ENCODE results near the gene DGKH. TPM values are rescaled to one million over a fixed set of nuclear protein-coding genes. Genes with fewer than 3 reads are reported as not detected.

The DGKH gene
- total and polyA plus RNA-seq, 9 donors, result 2.1 to 14.1 (median 9.3) TPM

DNA sequence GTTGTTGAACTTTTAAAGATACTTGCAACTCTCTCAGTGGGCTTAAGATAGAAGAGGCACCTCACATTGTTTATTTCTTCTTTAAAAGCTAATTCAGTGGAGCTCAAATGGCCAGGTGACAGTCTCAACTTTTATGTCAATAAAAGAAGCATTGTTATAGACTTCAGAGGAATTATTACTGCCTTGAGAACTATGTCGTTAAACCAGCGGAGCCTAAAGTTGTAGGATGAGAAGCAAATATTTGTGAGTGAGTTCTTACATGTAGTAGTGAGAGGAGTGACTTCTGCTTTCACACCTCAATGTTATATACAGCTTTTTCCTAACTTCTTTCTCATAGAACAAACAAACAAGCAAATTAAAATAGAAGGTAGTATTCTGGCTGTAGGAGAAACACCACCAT is 31.2 kb upstream of the DGKH start:
- no peaks in the 10 kb centered on the region for H3K36me3 ChIP-seq
- intact Hi-C loops (cut with DNase I), result no loop called here
- 58 to 63% (median 62%) methylated on average over 2 of the region's 2 CpGs for WGBS, 3 donors
- TF ChIP-seq EP300 (IDR thresholded peaks at IDR 0.05) (no peak), POLR2A (IDR thresholded peaks at IDR 0.05) (no peak)
- TF ChIP-seq, protein P1, sequence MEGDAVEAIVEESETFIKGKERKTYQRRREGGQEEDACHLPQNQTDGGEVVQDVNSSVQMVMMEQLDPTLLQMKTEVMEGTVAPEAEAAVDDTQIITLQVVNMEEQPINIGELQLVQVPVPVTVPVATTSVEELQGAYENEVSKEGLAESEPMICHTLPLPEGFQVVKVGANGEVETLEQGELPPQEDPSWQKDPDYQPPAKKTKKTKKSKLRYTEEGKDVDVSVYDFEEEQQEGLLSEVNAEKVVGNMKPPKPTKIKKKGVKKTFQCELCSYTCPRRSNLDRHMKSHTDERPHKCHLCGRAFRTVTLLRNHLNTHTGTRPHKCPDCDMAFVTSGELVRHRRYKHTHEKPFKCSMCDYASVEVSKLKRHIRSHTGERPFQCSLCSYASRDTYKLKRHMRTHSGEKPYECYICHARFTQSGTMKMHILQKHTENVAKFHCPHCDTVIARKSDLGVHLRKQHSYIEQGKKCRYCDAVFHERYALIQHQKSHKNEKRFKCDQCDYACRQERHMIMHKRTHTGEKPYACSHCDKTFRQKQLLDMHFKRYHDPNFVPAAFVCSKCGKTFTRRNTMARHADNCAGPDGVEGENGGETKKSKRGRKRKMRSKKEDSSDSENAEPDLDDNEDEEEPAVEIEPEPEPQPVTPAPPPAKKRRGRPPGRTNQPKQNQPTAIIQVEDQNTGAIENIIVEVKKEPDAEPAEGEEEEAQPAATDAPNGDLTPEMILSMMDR (IDR thresholded peaks at IDR 0.05), result no peak
- no peaks in the 10 kb centered on the region for H3K27me3 ChIP-seq
- no peaks in the 10 kb centered on the region for H3K9me3 ChIP-seq
- no peak overlapping the region for H3K27ac ChIP-seq
- H3K4me3 ChIP-seq, result no peak overlapping the region
- no peaks in the 10 kb centered on the region for H3K4me1 ChIP-seq (ENCODE audit: insufficient read depth)
- no peak for DNase-seq

DNA sequence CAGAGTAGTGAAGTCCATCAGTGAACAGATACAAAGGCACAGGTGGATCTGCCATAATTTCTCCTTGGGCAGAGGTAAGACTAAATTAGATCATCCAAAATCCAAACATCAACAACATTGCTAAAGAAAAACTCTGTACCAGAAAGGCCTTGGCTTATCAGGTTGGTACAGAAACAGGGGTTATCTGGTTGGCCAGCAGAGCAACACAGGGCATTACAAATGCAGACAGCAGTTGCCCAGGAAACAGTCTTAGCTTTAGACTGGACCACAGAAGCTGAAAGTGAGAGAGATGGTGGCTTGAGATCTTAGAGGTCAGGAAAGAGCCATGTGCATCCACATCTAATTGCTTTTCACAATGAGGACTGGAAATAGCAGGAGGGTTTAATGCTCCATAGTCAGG is 26.6 kb upstream of the DGKH start:
- Histone ChIP-seq H3K4me3 (no peak overlapping the region), H3K9me3 (no peaks in the 10 kb centered on the region), H3K36me3 (no peaks in the 10 kb centered on the region), H3K4me1 (ENCODE audit: insufficient read depth) (no peaks in the 10 kb centered on the region), H3K27me3 (no peaks in the 10 kb centered on the region), H3K27ac (no peak overlapping the region)
- intact Hi-C loops (cut with DNase I), result no loop called here
- TF ChIP-seq, protein P1 (IDR thresholded peaks at IDR 0.05), result no peak
- TF ChIP-seq EP300 (IDR thresholded peaks at IDR 0.05) (no peak), POLR2A (IDR thresholded peaks at IDR 0.05) (no peak)
- no peak for DNase-seq

DNA sequence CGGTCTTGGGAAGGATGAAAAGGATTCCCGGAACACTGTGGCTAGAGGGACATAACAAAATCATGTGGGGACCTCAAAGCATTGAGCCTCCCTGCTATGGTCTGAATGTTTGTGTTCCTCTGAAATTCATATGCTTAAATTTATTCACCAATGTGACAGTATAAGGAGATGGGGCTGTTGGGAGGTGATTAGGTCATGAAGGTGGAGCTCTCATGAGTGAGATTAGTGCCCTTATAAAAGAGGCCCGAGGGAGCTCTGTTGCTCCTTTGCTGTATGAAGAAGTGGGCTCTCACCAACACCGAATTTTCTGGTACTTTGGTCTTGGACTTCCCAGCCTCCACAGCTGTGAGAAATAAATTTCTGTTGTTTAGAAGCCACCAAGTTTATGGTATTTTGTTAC is 26.1 kb upstream of the DGKH start:
- H3K36me3 ChIP-seq, result no peaks in the 10 kb centered on the region
- H3K4me1 ChIP-seq (ENCODE audit: insufficient read depth), result no peaks in the 10 kb centered on the region
- no peak overlapping the region for H3K27ac ChIP-seq
- DNase-seq, result no peak
- intact Hi-C loops (cut with DNase I), result no loop called here
- no peaks in the 10 kb centered on the region for H3K27me3 ChIP-seq
- no peak for TF ChIP-seq EP300 (IDR thresholded peaks at IDR 0.05)
- TF ChIP-seq, protein P1 (IDR thresholded peaks at IDR 0.05), result no peak
- no peak for TF ChIP-seq POLR2A (IDR thresholded peaks at IDR 0.05)
- H3K9me3 ChIP-seq, result no peaks in the 10 kb centered on the region
- WGBS, 3 donors, result 89 to 92% (median 90%) methylated on average over 4 of the region's 4 CpGs
- H3K4me3 ChIP-seq, result no peak overlapping the region

DNA sequence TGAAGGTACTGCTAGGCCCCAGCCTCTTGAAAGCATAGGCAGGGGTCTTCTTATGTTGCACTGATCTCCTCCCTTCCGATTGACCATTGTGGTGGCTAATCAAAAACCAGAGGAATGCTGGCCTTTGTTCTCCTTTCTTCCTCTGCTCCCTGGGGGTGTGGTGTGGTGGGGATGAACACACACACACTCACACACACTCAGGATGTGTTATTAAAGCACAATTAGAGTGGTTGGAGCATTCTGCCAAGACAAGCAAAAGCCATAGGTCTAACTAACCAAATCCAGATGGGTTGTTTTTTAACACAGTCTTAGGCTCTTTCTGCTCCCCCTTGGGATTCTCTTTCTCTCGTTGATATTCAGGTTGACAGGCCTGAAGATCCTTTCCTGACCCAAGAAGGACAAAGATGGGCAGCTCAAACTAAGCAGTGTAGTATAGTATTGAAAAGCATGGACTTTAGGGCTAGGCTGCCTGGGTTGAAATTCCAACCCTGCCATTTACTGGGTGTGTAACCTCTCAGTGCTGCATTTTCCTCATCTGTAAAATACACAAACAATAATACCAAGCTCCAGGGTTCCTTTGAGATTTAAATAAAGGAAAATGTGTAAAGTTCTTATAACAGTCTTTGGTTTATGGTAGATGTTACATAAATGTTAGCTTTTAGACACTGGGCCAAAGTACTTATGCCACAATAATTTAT is 25.5 kb upstream of the DGKH start:
- no peaks in the 10 kb centered on the region for H3K4me1 ChIP-seq (ENCODE audit: insufficient read depth)
- no peaks in the 10 kb centered on the region for H3K9me3 ChIP-seq
- H3K27ac ChIP-seq, result no peak overlapping the region
- DNase-seq, result no peak
- no peaks in the 10 kb centered on the region for H3K36me3 ChIP-seq
- no peak overlapping the region for H3K4me3 ChIP-seq
- WGBS, 3 donors, result 82 to 89% (median 84%) methylated on average over 2 of the region's 2 CpGs
- intact Hi-C loops (cut with DNase I), result no loop called here
- TF ChIP-seq, protein P1 (IDR thresholded peaks at IDR 0.05), result no peak
- TF ChIP-seq EP300 (IDR thresholded peaks at IDR 0.05) (no peak), POLR2A (IDR thresholded peaks at IDR 0.05) (no peak)
- no peaks in the 10 kb centered on the region for H3K27me3 ChIP-seq

All from ovary (tissue), 9 donors.